ENCODE data around the gene INTS6. TPM values are rescaled to one million over a fixed set of nuclear protein-coding genes. Genes with fewer than 3 reads are reported as not detected.

The INTS6 gene
- polyA plus RNA-seq, 3 donors, result 32.1 to 36.2 (median 33.0) TPM

DNA sequence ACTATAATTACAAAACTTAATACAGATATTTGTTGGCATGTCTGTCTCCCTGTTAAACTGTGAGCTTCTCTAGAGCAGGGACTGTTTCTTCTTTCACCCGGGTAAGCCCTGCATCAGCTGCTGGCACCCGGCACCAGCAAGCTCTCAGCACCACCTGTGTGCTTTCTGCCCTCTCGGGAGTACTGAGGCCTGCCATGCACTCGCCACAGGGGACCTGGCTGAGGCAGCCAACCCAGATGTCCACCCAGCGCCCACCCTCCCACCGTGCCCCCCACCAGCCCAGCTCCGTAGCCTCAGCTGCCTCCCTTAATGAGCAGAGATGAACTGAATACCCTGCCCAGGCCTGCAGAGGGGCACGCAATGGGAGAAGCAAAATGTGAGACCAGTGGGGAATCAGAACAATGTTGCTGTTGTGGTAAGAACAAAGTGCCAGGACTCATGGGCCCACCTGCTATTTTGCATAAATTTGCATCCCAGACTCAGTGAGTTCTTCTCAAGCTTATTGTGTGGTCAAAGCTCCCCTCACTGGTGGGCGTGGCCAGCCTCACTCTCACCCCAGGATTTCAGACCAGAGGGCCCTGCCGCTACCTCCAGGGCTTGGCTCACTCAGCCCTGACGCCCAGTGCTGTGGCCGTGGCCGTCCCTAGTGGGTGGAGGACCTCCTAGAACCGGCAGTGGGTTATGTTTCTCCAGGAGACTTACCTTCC is 128.0 kb downstream of the INTS6 start:
- DNase-seq, result no peak

DNA sequence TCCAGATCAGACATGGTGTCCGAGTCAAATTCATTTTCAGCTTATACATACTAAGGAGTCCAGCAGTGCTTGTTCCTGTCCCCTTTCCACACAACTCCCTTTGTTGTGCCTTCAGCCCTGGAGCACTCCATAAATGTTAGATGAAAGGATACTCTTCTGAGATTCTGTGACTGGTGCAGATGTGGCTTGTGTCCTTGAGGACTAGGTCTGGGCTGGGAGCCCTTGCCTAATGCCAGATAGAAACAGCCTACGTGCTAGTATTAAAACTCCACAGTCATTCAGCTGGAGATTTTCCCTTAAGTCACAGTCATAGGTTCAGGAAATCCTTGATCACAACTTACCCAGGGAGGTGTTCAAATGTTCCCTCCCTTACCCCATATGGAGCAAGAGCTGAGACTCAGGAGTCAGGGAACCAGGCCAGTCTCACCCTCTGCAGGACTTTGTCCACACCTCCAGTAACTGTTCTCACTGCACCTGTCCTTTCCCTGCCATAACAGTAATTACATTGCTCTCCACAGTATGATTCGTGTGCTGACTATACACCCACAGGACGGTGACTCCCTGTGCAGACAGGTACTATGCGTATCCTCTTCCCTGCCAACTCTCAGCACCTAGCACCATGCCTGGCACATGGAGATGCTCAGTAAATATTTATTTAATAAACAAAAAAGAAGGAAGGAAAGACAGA is 128.9 kb downstream of the INTS6 start:
- no peak for DNase-seq

DNA sequence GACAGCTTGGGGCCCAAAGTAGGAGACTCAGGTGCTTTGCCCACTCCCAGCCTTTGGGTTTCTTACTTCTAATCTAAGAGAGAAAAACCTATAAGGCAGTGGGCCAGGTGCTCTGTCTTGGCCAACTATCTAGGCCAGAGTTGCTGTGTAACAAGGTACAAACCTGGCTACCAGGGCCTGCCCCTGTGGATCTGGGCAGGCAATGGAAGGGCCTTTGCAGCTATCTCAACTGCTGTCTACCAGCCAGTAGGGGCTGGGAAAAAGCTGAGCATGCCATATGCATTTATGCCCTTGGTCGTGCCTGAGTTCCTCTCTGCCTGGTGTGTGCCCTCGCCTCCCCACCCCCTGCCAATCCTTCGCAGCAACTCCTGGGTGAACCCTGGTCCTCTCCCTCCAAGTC is 130.0 kb downstream of the INTS6 start:
- no peak for DNase-seq

DNA sequence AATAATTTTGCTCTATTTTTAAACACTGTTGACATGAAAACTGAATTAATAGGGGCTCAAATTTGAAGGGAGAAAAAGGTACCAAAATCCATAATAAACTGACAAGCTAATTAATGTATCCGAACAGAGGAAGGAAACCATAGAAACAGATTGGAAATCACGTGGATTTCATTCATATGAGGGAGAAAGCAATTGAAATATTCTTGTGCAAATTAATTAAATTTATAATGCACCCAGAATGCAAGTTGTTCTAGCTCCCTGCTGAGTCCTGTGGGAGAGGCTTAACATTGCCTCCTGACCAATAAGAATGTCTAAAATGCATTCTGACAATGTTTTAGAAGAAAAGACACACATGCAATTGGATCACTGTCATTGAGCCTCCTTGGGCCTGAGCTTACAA is 131.0 kb downstream of the INTS6 start:
- DNase-seq, result no peak

DNA sequence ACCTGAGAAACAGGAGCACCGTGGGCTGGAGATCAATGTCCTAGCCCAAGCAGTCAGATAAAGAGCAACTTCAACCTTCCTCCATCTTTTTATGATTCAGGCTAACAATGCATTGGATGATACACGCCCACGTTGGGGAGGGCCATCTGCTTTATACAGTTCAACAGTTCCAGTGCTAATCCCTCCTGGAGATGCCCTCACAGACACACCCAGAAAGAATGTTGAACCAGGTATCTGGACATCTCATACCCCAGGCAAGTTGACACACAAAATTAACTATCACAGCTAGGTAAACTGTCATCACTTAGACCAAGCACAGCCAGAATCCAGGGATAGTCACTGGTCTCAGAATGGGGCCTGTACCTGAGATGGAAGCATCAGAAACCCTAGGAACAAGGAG is 134.0 kb downstream of the INTS6 start:
- no peak for DNase-seq

DNA sequence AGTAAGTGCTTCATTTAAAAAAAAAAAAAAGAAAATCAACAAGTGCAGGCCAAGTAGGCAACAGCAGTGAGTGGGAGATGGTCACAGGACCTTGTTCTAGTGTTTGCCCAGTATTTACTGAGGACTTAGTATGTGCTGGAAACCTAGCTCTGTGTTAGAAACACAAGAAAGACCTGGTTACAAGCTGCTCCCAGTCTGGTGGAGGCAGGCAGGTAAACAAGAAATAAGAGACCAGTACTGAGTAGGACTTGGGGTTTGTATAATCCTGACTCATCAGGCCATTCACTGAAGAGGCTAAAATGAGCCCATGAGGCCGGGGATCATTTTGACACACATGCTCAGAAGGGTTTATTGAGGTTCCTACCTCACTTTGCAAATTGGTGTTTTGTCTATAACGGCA is 134.8 kb downstream of the INTS6 start:
- no peak for DNase-seq

DNA sequence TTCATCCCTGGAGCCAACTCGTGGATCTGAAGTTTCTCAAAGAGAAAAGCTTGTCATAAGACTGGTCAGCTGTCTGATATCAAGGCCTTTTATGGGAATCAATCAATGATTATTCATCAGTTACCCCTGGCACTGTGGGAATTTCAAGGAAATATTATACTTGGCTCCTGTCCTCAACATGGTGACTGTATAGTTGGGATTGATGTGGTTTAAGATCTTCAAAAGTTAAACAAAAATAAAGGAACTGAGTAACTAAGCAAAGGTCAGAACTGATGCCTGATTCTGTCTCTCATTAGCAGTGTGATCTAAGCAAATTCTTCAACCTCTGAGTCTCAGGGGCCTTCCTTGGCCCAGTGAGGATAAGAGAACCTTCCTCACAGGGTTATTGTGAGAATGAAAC is 135.6 kb downstream of the INTS6 start:
- DNase-seq, result no peak

DNA sequence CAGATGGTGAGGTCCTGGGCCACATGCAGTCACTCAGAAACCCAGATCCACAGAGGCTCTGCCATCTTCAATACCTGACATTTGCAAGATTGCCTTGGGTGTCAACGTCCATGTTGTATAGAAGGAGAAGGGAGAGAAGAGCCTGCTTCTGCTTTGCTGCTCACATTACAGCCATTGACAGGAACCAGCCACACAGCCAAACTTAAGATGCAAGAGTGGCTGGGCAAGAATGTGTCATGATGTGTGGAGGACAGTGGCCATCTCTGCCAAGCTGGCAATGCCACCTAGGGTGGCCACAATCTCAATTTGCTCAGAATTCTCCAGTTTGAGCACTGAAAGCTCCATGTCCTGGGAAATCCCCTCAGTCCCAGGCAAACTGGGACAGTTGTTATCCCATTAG is 139.2 kb downstream of the INTS6 start:
- DNase-seq, result no peak

DNA sequence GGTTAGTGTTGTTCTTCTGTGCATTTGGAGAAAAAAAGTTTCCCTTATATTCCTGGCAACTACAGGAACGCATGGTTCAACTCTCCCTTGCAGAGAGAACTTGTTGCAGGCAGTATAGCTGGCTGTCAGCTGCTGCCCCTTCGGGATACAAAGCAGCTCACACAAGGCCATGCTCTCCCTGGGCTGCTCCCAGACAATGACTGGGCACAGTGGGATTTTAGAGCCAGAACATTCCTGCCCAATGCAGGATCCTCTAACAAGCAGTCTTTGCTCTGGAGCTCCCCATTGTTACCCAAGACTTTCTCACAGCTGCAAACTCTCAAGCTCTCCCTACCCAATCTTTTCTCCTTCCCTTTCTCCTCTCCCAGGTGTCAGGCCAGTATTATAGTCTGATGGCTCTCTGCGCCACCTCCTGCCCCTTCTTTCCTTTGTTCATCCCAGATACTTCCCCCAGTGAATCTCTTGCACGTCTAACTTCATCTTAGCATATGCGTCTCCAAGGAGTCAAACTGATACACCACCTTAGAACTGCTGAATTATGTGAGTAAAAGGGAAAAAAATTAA is 140.8 kb downstream of the INTS6 start:
- no peak for DNase-seq

Other genes starting within 250 kb of the INTS6 start
- gene FAM124A, start 230.6 kb downstream of the INTS6 start, polyA plus RNA-seq (ENCODE audit: insufficient read length in 3 of 3), result 1 to 10 TPM; 5.4 to 5.8 (median 5.6) TPM
- gene SERPINE3, start 113.3 kb downstream of the INTS6 start, polyA plus RNA-seq (ENCODE audit: insufficient read length in 3 of 3), result 1 to 10 TPM in 1 of 3 donors, under 1 TPM in 2; 0.14 to 1.4 (median 0.79) TPM
- gene WDFY2, start 131.4 kb upstream of the INTS6 start, polyA plus RNA-seq (ENCODE audit: insufficient read length in 3 of 3), result 10 to 100 TPM; 10.4 to 21.0 (median 20.1) TPM

Measured in renal pelvis (tissue), 4 donors.